ENCODE measurements around the gene SCAMP5.

Gene SCAMP5

DNA sequence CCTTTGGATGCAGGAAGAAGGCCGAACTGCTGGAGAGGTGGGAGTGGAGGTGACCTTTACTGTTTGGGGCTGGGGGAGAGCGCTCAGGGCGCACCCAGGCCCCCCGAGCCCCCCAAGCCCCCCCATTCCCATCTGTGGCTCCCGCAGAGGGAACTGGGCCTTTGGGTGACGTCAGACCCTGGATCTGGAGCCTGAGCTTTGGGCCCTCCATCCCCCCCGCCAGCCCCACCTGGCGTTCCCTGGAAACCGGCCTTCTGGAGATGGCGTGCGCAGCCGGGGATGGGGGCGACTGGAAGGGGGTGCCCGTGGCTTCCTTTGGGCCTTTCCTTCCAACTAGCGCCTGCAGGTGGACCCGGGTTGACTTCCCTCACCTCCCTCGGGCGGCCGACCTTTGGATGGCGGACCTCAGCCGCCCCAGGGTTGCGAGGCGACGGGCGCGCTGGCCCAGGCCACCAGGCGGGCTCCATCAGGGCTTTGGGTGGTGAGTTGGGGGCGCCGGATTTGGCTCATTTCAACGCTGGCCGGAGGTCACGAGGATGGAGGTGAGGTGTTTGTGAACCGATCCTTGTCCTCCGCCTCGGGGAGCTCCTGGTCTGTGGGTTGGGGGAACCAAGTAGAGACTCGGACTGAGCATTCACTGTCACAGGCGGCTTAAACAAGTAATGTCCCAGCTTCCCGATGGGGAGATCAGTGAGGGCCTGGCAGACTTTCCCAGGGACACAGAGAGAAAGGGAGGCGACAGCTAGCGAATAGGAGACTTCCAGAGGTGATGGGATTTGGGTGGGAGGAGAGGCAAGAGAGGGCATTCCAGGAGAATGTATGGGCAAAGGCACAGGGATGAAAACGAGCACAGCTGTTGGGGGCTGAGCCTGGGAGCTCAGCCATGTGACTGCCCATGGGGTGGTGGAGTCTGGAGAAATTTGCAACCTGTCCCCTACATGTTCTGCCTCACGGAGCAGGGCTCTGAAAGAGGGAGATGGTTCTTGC is 709 bp downstream of the SCAMP5 start:
- Histone ChIP-seq H3K27me3 (ENCODE audit: insufficient read depth, low read length) (peaks cover 44% of the 10 kb centered on the region), H3K4me1 (ENCODE audit: control insufficient read depth, insufficient read depth, low read length, unreplicated experiment) (peaks cover 4% of the 10 kb centered on the region), H3K36me3 (ENCODE audit: insufficient read depth, low read length) (no peaks in the 10 kb centered on the region), H3K79me2 (ENCODE audit: control insufficient read depth, insufficient read depth, low read length, unreplicated experiment) (no peaks in the 10 kb centered on the region), H2AFZ (ENCODE audit: low read length, unreplicated experiment) (peak overlapping the region; percentile 84), H3K4me3 (ENCODE audit: low read depth, low read length) (peak overlapping the region; percentile 76), H3K27ac (ENCODE audit: low read depth, low read length) (no peak overlapping the region)

DNA sequence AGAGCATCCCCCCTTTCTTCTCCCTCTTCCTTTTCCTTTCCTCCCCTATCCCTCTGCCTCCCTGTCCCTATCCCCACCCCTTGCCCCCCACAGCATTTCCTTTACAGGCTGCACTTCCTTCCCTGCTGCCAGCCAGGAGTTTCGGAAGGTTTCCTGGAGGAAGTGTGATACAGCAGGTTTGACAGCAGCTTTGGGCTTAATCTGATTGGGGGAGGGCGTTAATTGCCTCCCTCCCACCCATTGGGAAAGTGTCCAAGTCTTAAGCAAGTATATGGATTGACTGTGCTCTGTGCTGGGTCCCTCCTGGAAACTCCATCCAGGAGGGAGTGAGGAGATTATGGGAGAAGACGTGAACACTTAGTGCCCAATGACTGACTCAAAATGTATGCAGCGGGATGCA is 1.8 kb downstream of the SCAMP5 start:
- Histone ChIP-seq H3K27me3 (ENCODE audit: insufficient read depth, low read length) (peaks cover 38% of the 10 kb centered on the region), H3K79me2 (ENCODE audit: control insufficient read depth, insufficient read depth, low read length, unreplicated experiment) (no peaks in the 10 kb centered on the region), H3K4me3 (ENCODE audit: low read depth, low read length) (no peak overlapping the region), H2AFZ (ENCODE audit: low read length, unreplicated experiment) (no peak overlapping the region), H3K36me3 (ENCODE audit: insufficient read depth, low read length) (no peaks in the 10 kb centered on the region), H3K4me1 (ENCODE audit: control insufficient read depth, insufficient read depth, low read length, unreplicated experiment) (peaks cover 4% of the 10 kb centered on the region), H3K27ac (ENCODE audit: low read depth, low read length) (no peak overlapping the region)

DNA sequence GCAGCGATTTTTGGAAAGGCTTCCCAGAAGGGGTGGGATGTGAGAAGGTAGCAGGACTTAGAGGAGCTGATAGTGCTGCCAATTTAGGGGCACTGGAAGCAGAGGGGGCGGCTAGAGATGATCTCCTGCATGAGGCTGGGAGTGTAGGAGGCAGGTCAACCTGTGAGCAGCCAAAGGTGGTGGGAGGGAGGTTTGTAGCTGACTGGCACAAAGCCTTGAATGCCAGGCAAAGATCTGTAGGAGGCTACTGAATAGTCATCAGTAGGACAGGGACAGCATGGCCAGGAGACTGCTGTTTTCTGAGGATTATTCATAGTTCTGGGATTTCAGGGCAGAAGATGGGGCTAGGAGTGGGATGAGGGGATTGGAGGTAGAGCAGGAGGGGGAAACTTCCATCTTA is 2.2 kb downstream of the SCAMP5 start:
- no peak overlapping the region for H3K4me3 ChIP-seq (ENCODE audit: low read depth, low read length)

DNA sequence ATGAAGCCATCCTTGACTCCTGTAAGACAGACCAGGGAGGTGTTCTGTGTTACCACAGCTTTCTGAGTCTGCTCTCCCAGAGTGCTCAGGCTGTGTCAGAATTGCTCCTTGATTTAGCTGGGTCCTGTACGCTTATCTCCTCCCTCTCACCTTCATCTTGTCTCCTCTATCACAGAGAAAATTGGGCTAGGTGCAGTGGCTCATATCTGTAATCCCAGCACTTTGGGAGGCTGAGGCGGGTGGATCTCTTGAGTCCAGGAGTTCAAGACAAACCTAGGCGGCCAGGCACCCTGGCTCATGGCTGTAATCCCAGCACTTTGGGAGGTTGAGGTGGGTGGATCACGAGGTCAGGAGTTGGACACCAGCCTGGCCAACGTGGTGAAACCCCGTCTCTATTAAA is 5.9 kb downstream of the SCAMP5 start:
- no peak overlapping the region for H3K4me3 ChIP-seq (ENCODE audit: low read depth, low read length)

More for the DNA sequence above, 2.2 kb downstream of the SCAMP5 start:
- Histone ChIP-seq H3K79me2 (ENCODE audit: control insufficient read depth, insufficient read depth, low read length, unreplicated experiment) (no peaks in the 10 kb centered on the region), H3K36me3 (ENCODE audit: insufficient read depth, low read length) (no peaks in the 10 kb centered on the region), H3K27ac (ENCODE audit: low read depth, low read length) (no peak overlapping the region), H3K27me3 (ENCODE audit: insufficient read depth, low read length) (peaks cover 37% of the 10 kb centered on the region), H3K4me1 (ENCODE audit: control insufficient read depth, insufficient read depth, low read length, unreplicated experiment) (peaks cover 4% of the 10 kb centered on the region), H2AFZ (ENCODE audit: low read length, unreplicated experiment) (no peak overlapping the region)

GRCh38 chr15:75002398-75002797 is 7.0 kb downstream of the SCAMP5 start:
- Histone ChIP-seq H3K79me2 (ENCODE audit: control insufficient read depth, insufficient read depth, low read length, unreplicated experiment) (no peaks in the 10 kb centered on the region), H3K4me3 (ENCODE audit: low read depth, low read length) (no peak overlapping the region), H2AFZ (ENCODE audit: low read length, unreplicated experiment) (no peak overlapping the region), H3K27me3 (ENCODE audit: insufficient read depth, low read length) (peaks cover 8% of the 10 kb centered on the region), H3K36me3 (ENCODE audit: insufficient read depth, low read length) (no peaks in the 10 kb centered on the region), H3K4me1 (ENCODE audit: control insufficient read depth, insufficient read depth, low read length, unreplicated experiment) (no peaks in the 10 kb centered on the region), H3K27ac (ENCODE audit: low read depth, low read length) (no peak overlapping the region)

More for the DNA sequence above, 5.9 kb downstream of the SCAMP5 start:
- no peak overlapping the region for H2AFZ ChIP-seq (ENCODE audit: low read length, unreplicated experiment)
- peaks cover 18% of the 10 kb centered on the region for H3K27me3 ChIP-seq (ENCODE audit: insufficient read depth, low read length)
- no peaks in the 10 kb centered on the region for H3K36me3 ChIP-seq (ENCODE audit: insufficient read depth, low read length)
- H3K4me1 ChIP-seq (ENCODE audit: control insufficient read depth, insufficient read depth, low read length, unreplicated experiment): no peaks in the 10 kb centered on the region
- H3K27ac ChIP-seq (ENCODE audit: low read depth, low read length): no peak overlapping the region
- H3K79me2 ChIP-seq (ENCODE audit: control insufficient read depth, insufficient read depth, low read length, unreplicated experiment): no peaks in the 10 kb centered on the region

GRCh38 chr15:75007216-75007615 is 11.9 kb downstream of the SCAMP5 start:
- H3K27ac ChIP-seq (ENCODE audit: low read depth, low read length): no peak overlapping the region
- no peak overlapping the region for H3K4me3 ChIP-seq (ENCODE audit: low read depth, low read length)
- peaks cover 11% of the 10 kb centered on the region for H3K27me3 ChIP-seq (ENCODE audit: insufficient read depth, low read length)
- no peaks in the 10 kb centered on the region for H3K4me1 ChIP-seq (ENCODE audit: control insufficient read depth, insufficient read depth, low read length, unreplicated experiment)
- H3K79me2 ChIP-seq (ENCODE audit: control insufficient read depth, insufficient read depth, low read length, unreplicated experiment): no peaks in the 10 kb centered on the region
- H2AFZ ChIP-seq (ENCODE audit: low read length, unreplicated experiment): no peak overlapping the region
- no peaks in the 10 kb centered on the region for H3K36me3 ChIP-seq (ENCODE audit: insufficient read depth, low read length)

GRCh38 chr15:75008221-75008625 is 12.9 kb downstream of the SCAMP5 start:
- Histone ChIP-seq H3K36me3 (ENCODE audit: insufficient read depth, low read length) (no peaks in the 10 kb centered on the region), H3K79me2 (ENCODE audit: control insufficient read depth, insufficient read depth, low read length, unreplicated experiment) (no peaks in the 10 kb centered on the region), H3K27me3 (ENCODE audit: insufficient read depth, low read length) (peaks cover 11% of the 10 kb centered on the region), H3K4me3 (ENCODE audit: low read depth, low read length) (no peak overlapping the region), H3K4me1 (ENCODE audit: control insufficient read depth, insufficient read depth, low read length, unreplicated experiment) (no peaks in the 10 kb centered on the region), H2AFZ (ENCODE audit: low read length, unreplicated experiment) (no peak overlapping the region), H3K27ac (ENCODE audit: low read depth, low read length) (no peak overlapping the region)

DNA sequence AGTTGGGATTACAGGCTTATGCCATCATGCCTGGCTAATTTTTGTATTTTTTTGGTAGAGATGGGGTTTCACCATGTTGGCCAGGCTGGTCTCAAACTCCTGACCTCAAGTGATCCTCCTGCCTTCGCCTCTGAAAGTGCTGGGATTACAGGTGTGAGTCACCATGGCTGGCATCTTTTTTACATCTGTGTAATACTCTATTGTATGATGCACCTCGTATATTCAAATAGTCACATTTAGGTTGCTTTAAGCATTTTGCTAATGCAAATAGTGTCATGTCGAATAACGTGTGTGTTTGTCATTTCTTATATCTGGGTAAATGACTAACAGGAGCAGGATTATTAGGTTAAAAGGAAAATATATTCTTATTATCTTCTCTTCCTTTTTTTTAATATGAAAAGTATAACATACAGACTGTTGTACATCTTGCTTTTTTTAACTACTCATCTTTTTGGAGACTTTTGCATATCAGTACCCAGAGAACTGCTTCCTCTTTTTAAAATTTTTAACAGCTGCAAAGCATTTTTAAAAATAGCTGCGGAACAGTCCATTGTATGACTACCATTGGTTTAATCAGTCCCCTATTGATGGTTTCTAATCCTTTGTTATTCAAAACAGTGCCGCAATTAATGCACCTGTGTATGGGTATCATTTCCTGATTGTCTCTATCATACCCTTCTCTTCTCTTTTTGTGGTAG is 13.4 kb downstream of the SCAMP5 start:
- H3K79me2 ChIP-seq (ENCODE audit: control insufficient read depth, insufficient read depth, low read length, unreplicated experiment): no peaks in the 10 kb centered on the region
- no peak overlapping the region for H3K27ac ChIP-seq (ENCODE audit: low read depth, low read length)
- no peaks in the 10 kb centered on the region for H3K36me3 ChIP-seq (ENCODE audit: insufficient read depth, low read length)
- H3K27me3 ChIP-seq (ENCODE audit: insufficient read depth, low read length): peaks cover 11% of the 10 kb centered on the region
- no peaks in the 10 kb centered on the region for H3K4me1 ChIP-seq (ENCODE audit: control insufficient read depth, insufficient read depth, low read length, unreplicated experiment)
- no peak overlapping the region for H3K4me3 ChIP-seq (ENCODE audit: low read depth, low read length)
- H2AFZ ChIP-seq (ENCODE audit: low read length, unreplicated experiment): no peak overlapping the region

- H3K27ac ChIP-seq (ENCODE audit: low read depth, low read length): no peak overlapping the region
- H3K36me3 ChIP-seq (ENCODE audit: insufficient read depth, low read length): no peaks in the 10 kb centered on the region
- H3K79me2 ChIP-seq (ENCODE audit: control insufficient read depth, insufficient read depth, low read length, unreplicated experiment): no peaks in the 10 kb centered on the region
- H2AFZ ChIP-seq (ENCODE audit: low read length, unreplicated experiment): no peak overlapping the region
- no peaks in the 10 kb centered on the region for H3K4me1 ChIP-seq (ENCODE audit: control insufficient read depth, insufficient read depth, low read length, unreplicated experiment)
- no peaks in the 10 kb centered on the region; the same call in 1 of the 2 replicates for H3K27me3 ChIP-seq (ENCODE audit: insufficient read depth, low read length)
- H3K4me3 ChIP-seq (ENCODE audit: low read depth, low read length): no peak overlapping the region
Measured at GRCh38 chr15:75016431-75016830, 21.1 kb downstream of the SCAMP5 start.

DNA sequence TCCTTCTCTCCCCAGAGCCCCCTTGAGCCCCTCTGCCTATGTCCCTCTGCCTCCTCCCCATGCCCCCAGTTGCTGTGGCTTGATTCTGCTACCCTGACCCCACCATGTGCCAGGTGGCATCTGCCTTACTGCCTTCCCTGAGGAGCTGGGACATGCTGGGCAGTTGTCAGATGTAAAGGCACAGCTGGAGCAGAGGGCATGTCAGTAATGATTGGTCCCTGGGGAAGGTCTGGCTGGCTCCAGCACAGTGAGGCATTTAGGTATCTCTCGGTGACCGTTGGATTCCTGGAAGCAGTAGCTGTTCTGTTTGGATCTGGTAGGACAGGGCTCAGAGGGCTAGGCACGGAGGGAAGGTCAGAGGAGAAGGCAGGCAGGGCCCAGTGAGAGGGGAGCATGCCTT is 24.6 kb downstream of the SCAMP5 start:
- Histone ChIP-seq H3K79me2 (ENCODE audit: control insufficient read depth, insufficient read depth, low read length, unreplicated experiment) (peaks cover 11% of the 10 kb centered on the region), H3K27ac (ENCODE audit: low read depth, low read length) (no peak overlapping the region), H3K4me1 (ENCODE audit: control insufficient read depth, insufficient read depth, low read length, unreplicated experiment) (no peaks in the 10 kb centered on the region), H3K4me3 (ENCODE audit: low read depth, low read length) (no peak overlapping the region), H3K27me3 (ENCODE audit: insufficient read depth, low read length) (no peaks in the 10 kb centered on the region), H3K36me3 (ENCODE audit: insufficient read depth, low read length) (no peaks in the 10 kb centered on the region), H2AFZ (ENCODE audit: low read length, unreplicated experiment) (no peak overlapping the region)

Data from ACC112 (cell line).